Umbilical cord (tissue), 1 donor: ENCODE data around the gene ZNF41. TPM values are rescaled to one million over a fixed set of nuclear protein-coding genes. Genes with fewer than 3 reads are reported as not detected.

ENCODE experiments used
- total RNA-seq: library from RNA; depleted of rRNA; stranded (reverse); fragments of >200 nt; gene quantifications from one replicate; pipeline ENCODE4 v1.2.3, GENCODE V29; 2014; ENCODE audit warnings: low replicate concordance; ENCODE audit not compliant: insufficient read depth

The ZNF41 gene
- total RNA-seq, 1 donor from 2014 or later, result 3.9 TPM

Other genes starting within 250 kb of the ZNF41 start
- 0.96 TPM for gene ZNF157, start 112.6 kb downstream of the ZNF41 start, total RNA-seq
- gene ARAF, start 78.0 kb upstream of the ZNF41 start, total RNA-seq, result 19.7 TPM
- gene TIMP1, start 99.2 kb upstream of the ZNF41 start, total RNA-seq, result 109 TPM
- not detected for gene SYN1, start 136.6 kb upstream of the ZNF41 start, total RNA-seq
- gene CFP, start 146.7 kb upstream of the ZNF41 start, total RNA-seq, result 0.96 TPM
- 4.6 TPM for gene ELK1, start 167.3 kb upstream of the ZNF41 start, total RNA-seq
- gene UXT, start 176.0 kb upstream of the ZNF41 start, total RNA-seq, result 143 TPM